H1 (cell line): ENCODE results near the gene ARHGAP28. TPM values are rescaled to one million over a fixed set of nuclear protein-coding genes. Genes with fewer than 3 reads are reported as not detected.

Source experiments
- CBX5 ChIP-seq: fragments of 300-800, 300-1000 bp; sonication (generic); IDR thresholded peaks from 2 replicates; pipeline ENCODE4 v1.7.1; 2016; ENCODE audit warnings: antibody characterized with exemption, low read length, low read depth
- CEBPB ChIP-seq: IDR thresholded peaks from 2 replicates; pipeline ENCODE4 v1.6.1; 2012; ENCODE audit warnings: low read depth, low read length
- CHD7 ChIP-seq: fragments of 300-600 bp; sonication (generic); IDR thresholded peaks from 2 replicates; pipeline ENCODE4 v1.7.1; 2012; ENCODE audit warnings: low read length, moderate library complexity, mild to moderate bottlenecking, inconsistent platforms; ENCODE audit not compliant: insufficient replicate concordance
- E2F6 ChIP-seq: IDR thresholded peaks from 2 replicates; pipeline ENCODE4 v1.6.1; 2012; ENCODE audit warnings: inconsistent platforms
- JUN ChIP-seq: IDR thresholded peaks from 2 replicates; pipeline ENCODE4 v1.6.1; 2011; ENCODE audit warnings: low read depth, mild to moderate bottlenecking, improper control_type of control experiment, low read length
- KDM5A ChIP-seq: fragments of 200-600 bp; IDR thresholded peaks from 2 replicates; pipeline ENCODE4 v1.7.1; 2012; ENCODE audit warnings: mild to moderate bottlenecking, low read length, inconsistent platforms, mixed read lengths
- SIX5 ChIP-seq: IDR thresholded peaks from 2 replicates; pipeline ENCODE4 v1.6.1; 2011; ENCODE audit warnings: mild to moderate bottlenecking, low read depth, low read length
- SUZ12 ChIP-seq: fragments of 200-600 bp; sonication (generic); IDR thresholded peaks from 2 replicates; pipeline ENCODE4 v1.6.1; 2012; ENCODE audit warnings: mild to moderate bottlenecking, inconsistent platforms, low read length, moderate library complexity, mixed read lengths
- ZNF274 ChIP-seq: IDR thresholded peaks from 2 replicates; pipeline ENCODE4 v1.7.0; 2012; ENCODE audit warnings: low read length, borderline replicate concordance; ENCODE audit errors: extremely low read depth
- polyA plus RNA-seq, 7 experiments: library from polyadenylated mRNA; depleted of rRNA in 3 of 7; stranded (reverse) in 5 of 7; unstranded in 2 of 7; fragments of >200 nt in 5 of 7; fragments of 200-250 nt in 2 of 7; gene quantifications; 1 replicate in 5 of 7; 2 replicates in 1 of 7; 4 replicates in 1 of 7; pipeline versions ENCODE4 v1.2.1 to v1.2.3, GENCODE V29; 2011 to 2013; ENCODE audit warnings: missing spikeins in 2 of 7, mixed read lengths in 2 of 7
- total RNA-seq: library from RNA; stranded (reverse); fragmentation: NEBNext Ultra II Directional; extraction: Animal tissue kit (Norgen Biotek cat#: 25700); gene quantifications from 2 replicates; pipeline ENCODE4 v1.2.1, GENCODE V29; 2021

The ARHGAP28 gene
- total and polyA plus RNA-seq, 2 of the 8 experiments (the other 6 are each of a cell fraction or from before 2014, with no cell fraction given): 2.9 to 14.4 TPM

GRCh38 chr18:6837904-6838303 lies 108.4 kb downstream of the ARHGAP28 start (continued):
- TF ChIP-seq CHD7 (no peak), CBX5 (no peak), JUN (no peak), CEBPB (no peak), SUZ12 (no peak), ZNF274 (no peak), KDM5A (no peak), SIX5 (no peak), E2F6 (no peak)
- TF ChIP-seq, all 59 proteins: peak for 0
